Activated T-helper 9 cell treated with anti-CD3 and anti-CD28 coated beads, Interleukin-2, amount 50 U/mL, for 16 hours (primary cell): ENCODE results near the gene LCN2.

Source experiments
- DNase-seq: peaks from one replicate; pipeline ENCODE4 v3.0.0-alpha.2; 2020; ENCODE audit warnings: low read depth

The LCN2 gene

DNA sequence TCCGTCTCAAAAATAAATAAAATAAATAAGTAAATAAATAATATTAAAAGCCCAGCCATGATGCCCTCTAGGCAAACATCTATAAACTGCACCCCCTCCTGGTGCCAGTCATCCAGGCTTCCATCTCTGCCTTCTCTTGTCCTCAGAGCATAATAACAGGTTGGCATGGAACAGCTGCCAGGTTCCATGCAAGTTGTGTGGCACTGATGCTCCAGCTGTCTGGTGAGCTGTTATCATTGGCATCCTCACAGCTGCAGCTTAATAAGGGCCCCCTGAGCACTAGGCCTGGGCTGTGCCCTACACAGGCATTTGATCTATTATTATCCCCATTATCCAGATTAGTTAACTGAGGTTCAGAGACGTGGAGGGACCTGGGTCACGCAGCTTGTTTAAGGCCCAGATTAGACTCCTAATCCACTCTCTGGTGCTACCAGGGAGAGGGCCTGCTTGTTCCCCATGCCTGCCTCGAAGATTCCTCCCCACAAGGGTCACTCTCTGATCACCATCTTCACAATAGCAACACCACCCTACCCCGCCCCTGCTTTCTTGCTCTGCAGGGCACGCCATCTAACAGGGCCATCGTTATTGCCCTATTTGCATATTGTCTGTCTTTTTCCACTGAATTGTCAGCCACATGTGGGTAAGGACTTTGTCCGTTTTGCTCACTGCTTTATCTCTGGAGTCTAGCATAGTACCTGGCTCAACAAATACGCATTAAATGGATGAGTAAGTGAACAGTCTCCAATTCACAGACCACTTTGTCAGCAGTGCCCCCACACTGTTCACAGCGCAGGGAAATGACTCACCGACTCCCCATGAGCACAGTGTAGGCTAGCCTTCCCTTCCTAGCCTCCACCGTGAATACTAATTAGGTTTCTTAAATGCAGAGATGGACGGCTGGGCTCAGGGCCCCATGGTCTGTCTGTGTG is 52.5 kb downstream of the LCN2 start:
- DNase-seq: no peak

DNA sequence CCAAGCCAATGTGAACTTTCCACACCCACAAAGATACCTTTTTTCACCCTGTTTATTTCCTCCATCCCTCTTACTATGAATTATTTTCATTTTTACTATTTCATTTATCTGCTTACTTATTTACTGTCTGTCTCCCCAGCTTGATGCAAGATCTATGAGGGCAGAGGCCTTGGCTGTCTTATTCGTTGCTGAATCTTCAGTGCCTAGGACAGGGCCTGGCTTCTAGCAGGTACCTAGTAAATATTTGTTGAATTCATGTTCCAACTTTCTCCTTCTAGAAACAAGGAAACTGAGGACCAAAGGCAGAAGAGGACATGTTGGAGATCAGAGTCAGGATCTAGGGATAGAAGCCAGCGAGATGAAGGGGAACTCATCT is 53.4 kb downstream of the LCN2 start:
- no peak for DNase-seq
